ENCODE results near the gene ARCN1. TPM values are rescaled to one million over a fixed set of nuclear protein-coding genes. Genes with fewer than 3 reads are reported as not detected.

The ARCN1 gene
- total and polyA plus RNA-seq, 2 donors (not counting 1 experiment from before 2014, with no cell fraction given), result 116 to 387 TPM

- Histone ChIP-seq H3K27ac (ENCODE audit: insufficient read depth, low read length) (peak overlapping the region; percentile 65), H3K79me2 (ENCODE audit: control insufficient read depth, insufficient read depth, low read length) (peaks cover 4% of the 10 kb centered on the region), H3K4me1 (ENCODE audit: control insufficient read depth, extremely low read depth, insufficient read depth, low read length) (peaks cover 35% of the 10 kb centered on the region), H3K4me3 (replicated peaks in 1 of 4; ENCODE audit: control extremely low read depth in 1 of 4, insufficient read depth in 1 of 4, low read depth in 3 of 4, low read length in 4 of 4) (peak overlapping the region in 1 of 4 experiments; percentile 17), H2AFZ (ENCODE audit: low read length) (no peak overlapping the region), H3K9ac (ENCODE audit: insufficient read depth, low read length) (peak overlapping the region; percentile 27), H3K27me3 (ENCODE audit: control insufficient read depth, insufficient read depth, low read length) (no peaks in the 10 kb centered on the region), H3K9me3 (ENCODE audit: control insufficient read depth, insufficient read depth, low read depth, low read length) (no peaks in the 10 kb centered on the region), H3K36me3 (ENCODE audit: control insufficient read depth, insufficient read depth, low read length) (peaks cover 49% of the 10 kb centered on the region), H4K20me1 (ENCODE audit: control insufficient read depth, extremely low read depth, insufficient read depth, low read length) (no peaks in the 10 kb centered on the region), H3K4me2 (ENCODE audit: extremely low read depth, insufficient read depth, low read length) (peak overlapping the region; percentile 77)
- DNase-seq (ENCODE audit: low read depth in 2 of 2), result peak; percentile 70 to 78
- TF ChIP-seq, protein P1, sequence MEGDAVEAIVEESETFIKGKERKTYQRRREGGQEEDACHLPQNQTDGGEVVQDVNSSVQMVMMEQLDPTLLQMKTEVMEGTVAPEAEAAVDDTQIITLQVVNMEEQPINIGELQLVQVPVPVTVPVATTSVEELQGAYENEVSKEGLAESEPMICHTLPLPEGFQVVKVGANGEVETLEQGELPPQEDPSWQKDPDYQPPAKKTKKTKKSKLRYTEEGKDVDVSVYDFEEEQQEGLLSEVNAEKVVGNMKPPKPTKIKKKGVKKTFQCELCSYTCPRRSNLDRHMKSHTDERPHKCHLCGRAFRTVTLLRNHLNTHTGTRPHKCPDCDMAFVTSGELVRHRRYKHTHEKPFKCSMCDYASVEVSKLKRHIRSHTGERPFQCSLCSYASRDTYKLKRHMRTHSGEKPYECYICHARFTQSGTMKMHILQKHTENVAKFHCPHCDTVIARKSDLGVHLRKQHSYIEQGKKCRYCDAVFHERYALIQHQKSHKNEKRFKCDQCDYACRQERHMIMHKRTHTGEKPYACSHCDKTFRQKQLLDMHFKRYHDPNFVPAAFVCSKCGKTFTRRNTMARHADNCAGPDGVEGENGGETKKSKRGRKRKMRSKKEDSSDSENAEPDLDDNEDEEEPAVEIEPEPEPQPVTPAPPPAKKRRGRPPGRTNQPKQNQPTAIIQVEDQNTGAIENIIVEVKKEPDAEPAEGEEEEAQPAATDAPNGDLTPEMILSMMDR (conservative IDR thresholded peaks at IDR 0.05 in 1 of 2, IDR thresholded peaks at IDR 0.05 in 1 of 2; ENCODE audit: low read depth in 1 of 2, low read length in 2 of 2), result no peak
- TF ChIP-seq EZH2 (IDR thresholded peaks at IDR 0.05; ENCODE audit: low read length, missing control alignments), result no peak
Observed at GRCh38 chr11:118634431-118635236, 62.4 kb downstream of the ARCN1 start.

DNA sequence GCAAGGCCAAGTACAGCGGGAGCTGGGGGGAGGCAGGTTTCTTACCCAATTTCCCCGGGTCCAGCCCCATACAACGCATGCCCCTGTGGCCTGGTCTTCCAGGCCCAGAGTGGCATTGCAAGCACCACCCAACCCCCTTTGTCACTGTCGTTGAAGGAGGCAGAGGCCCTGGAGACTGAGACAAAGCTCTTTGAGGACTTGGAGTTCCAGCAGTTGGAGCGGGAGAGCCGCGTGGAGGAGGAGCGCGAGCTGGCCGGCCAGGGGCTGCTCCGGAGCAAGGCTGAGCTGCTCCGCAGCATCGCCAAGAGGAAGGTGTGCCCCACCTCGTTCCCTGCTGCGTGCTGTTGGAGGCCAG is 63.0 kb downstream of the ARCN1 start:
- Histone ChIP-seq H3K4me3 (replicated peaks in 1 of 4; ENCODE audit: control extremely low read depth in 1 of 4, insufficient read depth in 1 of 4, low read depth in 3 of 4, low read length in 4 of 4) (no peak overlapping the region), H3K9me3 (ENCODE audit: control insufficient read depth, insufficient read depth, low read depth, low read length) (no peaks in the 10 kb centered on the region), H3K79me2 (ENCODE audit: control insufficient read depth, insufficient read depth, low read length) (peaks cover 2% of the 10 kb centered on the region), H4K20me1 (ENCODE audit: control insufficient read depth, extremely low read depth, insufficient read depth, low read length) (no peaks in the 10 kb centered on the region), H3K27me3 (ENCODE audit: control insufficient read depth, insufficient read depth, low read length) (no peaks in the 10 kb centered on the region), H3K4me1 (ENCODE audit: control insufficient read depth, extremely low read depth, insufficient read depth, low read length) (peaks cover 35% of the 10 kb centered on the region), H3K9ac (ENCODE audit: insufficient read depth, low read length) (no peak overlapping the region), H3K27ac (ENCODE audit: insufficient read depth, low read length) (peak overlapping the region; percentile 65), H3K4me2 (ENCODE audit: extremely low read depth, insufficient read depth, low read length) (no peak overlapping the region), H2AFZ (ENCODE audit: low read length) (no peak overlapping the region), H3K36me3 (ENCODE audit: control insufficient read depth, insufficient read depth, low read length) (peaks cover 47% of the 10 kb centered on the region)
- no peak for TF ChIP-seq EZH2 (IDR thresholded peaks at IDR 0.05; ENCODE audit: low read length, missing control alignments)
- TF ChIP-seq, protein P1 (conservative IDR thresholded peaks at IDR 0.05 in 1 of 2, IDR thresholded peaks at IDR 0.05 in 1 of 2; ENCODE audit: low read depth in 1 of 2, low read length in 2 of 2), result no peak
- DNase-seq (ENCODE audit: low read depth in 2 of 2), result no peak

- Histone ChIP-seq H3K4me3 (replicated peaks in 1 of 4; ENCODE audit: control extremely low read depth in 1 of 4, insufficient read depth in 1 of 4, low read depth in 3 of 4, low read length in 4 of 4) (no peak overlapping the region), H3K9ac (ENCODE audit: insufficient read depth, low read length) (no peak overlapping the region), H4K20me1 (ENCODE audit: control insufficient read depth, extremely low read depth, insufficient read depth, low read length) (no peaks in the 10 kb centered on the region), H3K27ac (ENCODE audit: insufficient read depth, low read length) (no peak overlapping the region), H3K27me3 (ENCODE audit: control insufficient read depth, insufficient read depth, low read length) (no peaks in the 10 kb centered on the region), H3K4me2 (ENCODE audit: extremely low read depth, insufficient read depth, low read length) (no peak overlapping the region), H3K9me3 (ENCODE audit: control insufficient read depth, insufficient read depth, low read depth, low read length) (no peaks in the 10 kb centered on the region), H3K4me1 (ENCODE audit: control insufficient read depth, extremely low read depth, insufficient read depth, low read length) (peaks cover 35% of the 10 kb centered on the region), H3K79me2 (ENCODE audit: control insufficient read depth, insufficient read depth, low read length) (no peaks in the 10 kb centered on the region), H2AFZ (ENCODE audit: low read length) (no peak overlapping the region), H3K36me3 (ENCODE audit: control insufficient read depth, insufficient read depth, low read length) (peaks cover 48% of the 10 kb centered on the region)
- DNase-seq (ENCODE audit: low read depth in 2 of 2), result no peak
- TF ChIP-seq, protein P1 (conservative IDR thresholded peaks at IDR 0.05 in 1 of 2, IDR thresholded peaks at IDR 0.05 in 1 of 2; ENCODE audit: low read depth in 1 of 2, low read length in 2 of 2), result no peak
- TF ChIP-seq EZH2 (IDR thresholded peaks at IDR 0.05; ENCODE audit: low read length, missing control alignments), result no peak
Observed at GRCh38 chr11:118635642-118636041, 63.4 kb downstream of the ARCN1 start.
